GM21423 (cell line): ENCODE measurements around the gene CEL.

Source experiments
- ATAC-seq: cut with Tn5 transposase; IDR thresholded peaks from one replicate; pipeline ENCODE4 v1.9.1; 2021; ENCODE audit warnings: mild to moderate bottlenecking, moderate library complexity; ENCODE audit not compliant: unreplicated experiment

Gene CEL

DNA sequence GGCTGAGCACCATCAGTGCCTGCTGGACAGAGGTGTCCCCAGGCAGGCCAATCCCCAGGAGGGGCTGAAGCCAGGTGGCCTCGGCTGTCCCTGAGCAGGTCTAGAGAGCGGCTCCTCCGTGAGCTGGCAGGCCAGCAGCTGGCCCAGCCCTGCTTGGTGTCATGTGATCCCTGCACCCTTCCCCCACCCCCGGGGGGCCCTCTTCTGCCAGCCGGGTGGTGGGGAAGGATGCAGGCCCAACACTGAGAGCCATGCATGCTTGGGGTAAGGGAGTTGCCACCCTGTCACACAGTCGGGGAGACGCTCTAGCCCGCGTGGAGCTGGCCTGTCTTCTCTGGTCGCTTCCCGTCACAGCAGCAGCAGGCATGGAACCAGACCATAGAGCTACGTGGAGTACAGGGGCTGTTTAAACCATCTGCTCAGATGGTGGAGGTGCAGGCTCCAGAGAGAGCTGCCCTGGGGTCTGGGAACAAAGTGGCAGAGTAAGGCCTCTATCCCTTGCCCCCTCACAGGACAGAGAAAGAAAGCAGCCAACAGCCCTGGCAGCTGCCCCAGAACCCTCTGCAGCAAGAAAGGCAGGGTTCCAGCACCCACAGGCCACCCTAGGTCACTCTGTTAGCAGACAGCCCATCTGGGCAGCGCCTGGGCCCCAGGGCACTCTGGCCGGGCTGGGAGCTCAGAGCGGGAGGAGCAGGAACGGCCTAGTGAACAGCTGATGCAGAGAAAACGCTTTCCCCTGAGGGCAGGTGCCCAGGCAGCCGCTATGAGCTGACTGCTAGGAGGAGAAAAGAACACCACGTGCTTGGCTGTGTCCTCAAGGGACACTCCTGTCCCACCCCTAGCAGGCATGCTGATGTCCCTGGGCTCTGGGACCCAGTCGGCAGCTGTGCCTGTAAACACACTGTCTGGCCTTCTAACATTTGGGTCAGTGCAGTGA is 52.4 kb downstream of the CEL start:
- no peak for ATAC-seq

DNA sequence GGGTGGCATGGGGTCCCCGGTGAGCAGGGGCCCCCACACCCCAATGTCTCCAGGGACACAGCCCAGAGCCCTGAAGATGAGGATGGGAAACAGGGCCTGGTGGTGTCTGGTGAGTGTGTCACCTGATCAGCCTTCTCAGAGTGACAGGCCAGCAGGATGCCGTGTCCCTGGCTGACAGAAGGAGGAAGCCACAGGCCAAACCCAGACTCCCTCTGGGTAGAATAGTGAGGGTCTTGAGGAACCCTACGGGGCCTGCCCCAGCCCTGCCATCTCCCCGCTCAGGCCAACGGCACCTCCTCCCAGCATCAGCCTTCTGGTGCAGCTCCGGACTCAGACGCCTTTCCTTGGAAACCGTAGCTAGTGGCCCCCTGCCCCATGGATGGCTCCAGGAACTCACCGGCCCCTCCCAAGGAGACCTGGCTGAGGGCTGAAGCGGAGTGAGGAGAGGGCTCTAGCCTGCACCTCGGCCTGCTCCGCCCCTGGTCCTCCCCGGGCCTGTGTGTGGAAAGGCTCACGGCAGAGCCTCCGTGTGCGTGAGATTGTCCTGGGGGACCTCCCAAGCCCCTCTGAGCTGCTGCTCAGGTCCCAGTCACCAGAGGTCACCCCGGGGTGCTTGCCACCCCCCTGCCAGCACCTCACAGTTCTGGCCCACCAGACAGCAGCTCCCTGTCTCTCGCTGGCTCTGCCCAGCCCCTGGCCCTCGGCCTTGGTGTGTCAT is 53.3 kb downstream of the CEL start:
- ATAC-seq, result no peak

DNA sequence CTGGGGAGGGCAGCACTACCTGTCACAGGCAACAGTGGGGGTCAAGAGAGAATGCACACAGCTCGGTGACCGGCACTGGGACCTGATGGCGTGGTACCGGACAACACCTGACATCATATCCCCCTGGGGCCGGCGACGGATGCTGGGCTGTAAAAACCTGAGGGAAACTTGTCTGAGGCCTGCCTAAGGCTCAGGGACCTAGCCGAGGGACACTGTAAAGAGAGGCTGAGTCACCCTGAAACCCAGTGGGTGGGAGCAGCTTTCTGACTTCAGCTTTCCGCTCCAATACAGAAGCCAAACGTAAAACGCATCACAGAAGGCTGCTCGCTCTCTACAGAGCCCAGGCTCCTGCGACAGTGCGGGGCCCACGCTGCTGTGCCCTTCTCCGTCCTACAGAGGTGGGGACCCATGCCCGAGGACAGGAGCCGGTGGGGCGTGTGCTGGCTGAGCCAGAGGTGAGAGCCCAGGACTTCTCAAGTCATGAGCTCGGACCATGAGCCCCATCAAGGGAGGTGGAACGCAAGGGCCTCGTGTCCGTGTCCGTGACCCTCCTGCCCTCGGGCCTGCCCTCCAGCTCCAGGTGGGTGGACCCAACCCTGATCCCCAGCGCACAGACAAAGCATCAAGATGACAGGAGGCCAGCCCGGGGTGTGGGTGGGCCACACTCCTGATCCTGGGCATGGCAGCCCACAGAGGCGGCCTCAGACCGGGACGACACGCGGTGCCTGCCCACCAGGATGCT is 54.0 kb downstream of the CEL start:
- peak; percentile 54 for ATAC-seq

DNA sequence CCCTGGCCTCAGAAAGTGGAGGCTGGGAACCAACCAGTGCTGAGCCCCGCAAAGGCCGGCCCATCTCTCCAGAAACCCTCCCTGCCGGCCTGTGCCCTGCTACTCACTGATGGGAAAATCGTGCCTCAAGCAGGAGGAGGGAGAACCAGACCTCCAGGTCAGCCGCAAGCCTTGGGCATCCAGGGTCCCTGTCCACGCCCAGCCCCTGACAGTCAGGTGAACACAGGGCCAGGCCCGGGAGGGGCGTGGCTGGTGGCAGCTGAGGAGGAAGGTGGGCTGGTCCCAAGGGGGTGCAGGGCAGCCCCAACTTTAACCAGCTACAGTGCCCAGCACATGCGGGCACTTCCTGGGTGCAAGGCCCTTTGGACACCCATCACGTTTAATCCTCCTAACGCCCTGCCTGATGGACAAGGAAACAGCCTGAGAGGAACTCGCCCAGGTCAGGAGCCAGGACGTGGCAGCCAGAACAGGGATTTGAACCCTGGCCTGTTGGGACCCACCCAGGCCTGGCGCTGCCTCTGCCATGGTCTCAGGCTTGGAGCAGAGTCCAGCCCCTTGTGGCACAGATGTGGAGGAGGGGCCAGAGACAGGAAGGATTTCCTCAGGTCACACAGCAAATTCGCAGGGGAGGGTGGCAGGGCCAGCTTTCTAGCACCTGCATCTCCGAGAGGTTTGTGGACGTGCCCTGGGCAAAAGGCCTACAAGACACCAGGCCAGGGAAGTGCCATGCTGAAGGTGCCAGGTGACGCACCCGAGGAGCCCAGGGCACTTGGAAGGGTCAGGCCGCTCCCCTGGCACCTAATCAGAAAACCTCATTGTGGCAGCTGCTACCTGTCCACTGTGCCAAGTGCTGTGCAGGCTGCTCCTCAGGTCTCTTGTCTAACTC is 54.8 kb downstream of the CEL start:
- ATAC-seq, result no peak

DNA sequence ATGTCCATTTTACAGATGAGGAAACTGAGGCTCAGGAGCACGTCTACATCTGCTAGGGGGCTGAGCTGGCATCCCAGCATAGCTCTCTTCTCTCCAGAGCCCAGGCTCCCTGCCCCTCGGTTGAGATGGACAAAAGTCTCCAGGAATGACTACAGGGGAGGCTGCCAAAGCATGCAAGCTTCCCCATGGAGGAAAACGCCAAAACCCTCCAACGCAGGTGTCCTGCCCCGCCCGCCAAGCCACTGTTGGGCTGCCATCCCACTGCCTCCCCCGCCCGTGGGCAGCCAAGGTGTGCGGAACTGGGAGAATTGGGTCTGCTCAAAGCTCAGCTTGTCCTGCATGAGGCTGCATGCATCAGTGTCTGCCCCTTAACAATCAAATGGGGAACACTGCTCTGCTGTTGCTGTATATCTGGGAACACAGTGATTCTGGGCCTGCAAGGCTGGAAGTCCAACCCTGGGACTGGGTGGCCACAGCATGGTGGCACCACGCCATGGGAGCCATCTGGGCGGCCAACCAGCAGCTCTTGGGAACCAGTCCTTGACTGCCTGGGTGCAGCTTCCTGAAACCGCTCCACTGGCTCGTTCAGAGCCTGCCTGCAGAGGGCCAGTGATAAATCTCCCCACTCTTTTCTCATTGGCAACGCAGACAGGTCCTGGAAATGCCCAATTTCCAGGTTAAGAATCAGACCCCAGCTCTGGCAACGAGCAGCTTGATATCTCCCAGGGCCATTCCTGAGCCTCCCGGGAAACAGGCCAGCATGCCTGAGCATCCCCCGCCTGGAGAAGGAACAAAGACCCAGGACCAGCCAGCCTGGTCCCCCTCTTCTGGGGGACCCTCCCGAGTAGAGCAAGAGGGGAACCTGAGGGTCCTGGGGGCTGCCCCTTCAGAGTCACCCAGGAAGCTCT is 55.7 kb downstream of the CEL start:
- ATAC-seq, result no peak

DNA sequence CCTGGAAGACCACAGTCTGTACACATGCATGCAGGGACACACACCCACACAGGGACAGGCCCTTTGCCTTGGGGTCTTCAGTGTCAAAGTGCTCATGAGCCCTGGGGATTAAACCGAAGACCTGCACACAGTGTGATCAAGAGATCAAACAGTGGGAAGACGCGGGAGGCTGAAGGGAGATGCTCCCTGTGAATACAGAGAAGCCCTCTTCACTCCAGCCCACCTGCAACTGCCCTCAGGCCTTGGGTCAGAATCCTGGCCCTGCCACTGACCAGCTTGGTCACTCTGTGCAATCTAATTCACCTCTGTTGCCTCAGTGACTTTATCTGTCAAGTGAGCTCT is 56.4 kb downstream of the CEL start:
- no peak for ATAC-seq

DNA sequence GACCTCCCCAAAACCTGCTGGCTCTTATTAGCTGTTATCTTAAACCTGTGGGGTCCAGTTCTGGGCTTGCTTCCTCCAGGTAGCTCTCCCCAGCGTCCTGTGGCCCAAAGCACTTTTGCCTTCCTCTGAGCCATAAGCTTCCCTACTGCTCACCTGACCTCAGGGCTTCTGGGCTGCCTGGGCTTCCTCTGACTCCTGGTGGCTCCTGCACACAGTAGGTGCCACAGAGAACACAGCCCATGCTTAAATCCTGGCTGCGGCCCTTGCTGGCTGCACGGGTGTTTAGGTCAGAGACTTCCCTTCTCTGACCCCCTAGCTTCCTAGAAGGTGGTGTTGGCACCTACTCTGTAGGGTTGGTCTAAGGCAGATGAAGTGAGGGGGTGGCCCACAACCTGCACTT is 56.8 kb downstream of the CEL start:
- no peak for ATAC-seq

DNA sequence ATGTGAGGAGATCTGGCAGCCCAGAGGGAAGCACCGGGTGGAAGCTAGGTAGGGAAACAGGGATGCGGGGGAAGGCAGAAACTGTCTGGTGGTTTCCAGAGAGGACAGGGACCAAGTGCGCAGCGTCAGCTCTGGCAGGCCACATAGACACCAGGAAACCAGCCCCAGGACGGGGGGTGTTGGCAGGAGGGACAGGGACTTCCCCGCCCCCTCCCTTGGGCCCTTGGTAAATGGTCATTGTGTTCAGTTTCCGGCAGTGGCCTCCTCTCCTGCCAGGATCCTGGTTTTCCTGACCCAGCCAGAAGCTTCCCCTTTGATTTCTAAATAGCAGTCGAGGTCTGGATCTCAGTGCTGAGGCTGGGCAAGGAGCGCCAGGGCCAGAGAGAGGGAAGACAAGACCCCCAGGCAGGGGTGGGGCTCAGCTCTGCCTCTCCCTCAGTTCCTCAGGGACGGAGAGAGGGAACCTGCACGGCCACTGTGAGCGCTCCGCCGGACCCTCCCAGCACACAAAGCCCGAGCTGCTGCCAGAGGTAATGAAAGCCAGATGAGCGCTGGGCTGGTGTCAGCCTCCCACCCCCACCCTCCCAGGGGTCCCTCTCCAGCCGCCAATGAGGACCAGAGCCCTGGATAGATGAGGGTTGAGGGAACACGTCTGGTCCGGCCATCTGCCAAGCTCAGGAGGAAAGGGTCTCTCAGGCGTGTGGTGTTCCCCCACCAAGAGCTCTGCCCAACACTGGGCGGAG is 57.5 kb downstream of the CEL start:
- ATAC-seq, result no peak

DNA sequence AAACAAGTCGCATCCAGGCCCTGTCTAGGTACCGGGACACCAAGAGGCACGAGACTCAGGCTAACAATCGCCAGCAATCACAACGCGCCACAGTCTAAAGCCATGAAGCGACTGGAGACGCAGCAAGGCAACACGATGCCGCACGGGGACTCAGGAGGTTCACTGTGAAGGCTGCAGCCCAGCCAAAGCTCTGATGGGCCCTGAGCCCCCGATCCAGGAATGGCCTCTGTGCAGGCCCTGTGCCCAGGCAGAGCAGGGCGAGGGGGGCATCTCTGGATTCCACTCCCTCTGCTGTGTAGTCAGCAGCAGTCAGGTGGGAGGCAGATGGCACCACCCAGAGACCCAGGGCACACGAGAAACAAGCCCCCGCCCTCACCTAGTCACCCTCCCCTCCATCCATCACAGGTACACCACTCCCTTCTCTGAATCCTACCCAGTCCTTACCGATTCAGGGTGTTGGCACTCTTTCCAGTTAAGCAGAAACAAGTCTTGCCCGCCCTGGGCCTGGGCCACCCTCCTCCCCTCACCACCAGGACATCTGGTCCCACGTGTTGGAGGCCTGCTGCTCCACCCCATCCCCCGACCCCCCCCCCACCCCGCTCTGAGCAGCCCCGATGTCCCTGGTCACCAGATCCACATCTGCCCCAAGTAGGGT is 58.2 kb downstream of the CEL start:
- ATAC-seq, result no peak

DNA sequence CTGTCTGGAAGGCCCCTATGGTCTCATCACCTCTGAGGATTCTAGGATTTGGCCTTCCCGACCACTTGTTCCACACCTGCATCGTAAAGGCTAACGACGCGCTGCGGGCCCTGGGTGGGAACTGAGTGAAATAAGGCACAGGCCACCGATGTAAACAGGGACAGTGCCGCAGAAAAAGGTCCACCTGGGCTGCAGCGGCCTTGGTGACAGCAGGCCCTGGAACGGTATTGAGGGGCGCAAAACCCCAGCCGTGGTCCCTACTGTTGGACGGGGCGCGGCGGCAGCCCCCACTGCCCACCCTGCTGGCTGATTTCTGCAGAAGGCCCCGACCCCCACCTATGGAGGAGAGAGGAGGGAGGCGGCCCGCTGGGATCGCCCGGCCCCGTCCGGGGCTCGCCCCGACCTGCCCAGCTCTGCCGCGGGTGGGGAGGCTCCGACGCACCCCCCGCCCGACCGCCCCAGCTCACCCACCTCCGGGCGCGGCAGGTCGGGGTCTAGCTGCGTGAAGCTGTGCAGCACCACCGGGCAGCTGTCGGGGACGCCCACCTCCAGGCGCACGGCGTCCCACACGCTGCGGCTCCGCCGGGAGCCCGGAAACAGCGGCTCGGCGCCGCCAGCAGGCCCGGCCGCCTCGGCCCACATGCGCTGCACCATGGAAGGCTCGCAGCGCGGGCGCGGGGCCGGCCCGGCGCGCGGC is 58.9 kb downstream of the CEL start:
- ATAC-seq, result no peak
